ENCODE results near the gene CIAO1.

GRCh38 chr2:96233436-96233835, 32.6 kb upstream of the CIAO1 start:
- TF ChIP-seq CTCF (conservative IDR thresholded peaks at IDR 0.05) (no peak), EZH2 (IDR thresholded peaks at IDR 0.05; ENCODE audit: low read depth) (no peak)

Measured in PC-9 (cell line).